HEK293 (cell line): ENCODE measurements around the gene CADPS.

Experiments
- CTCF ChIA-PET: fragments of 350-600 bp; formaldehyde crosslinking; extraction: SDS; loops from one replicate; lab custom pipeline; 2021; ENCODE audit warnings: antibody characterized with exemption; lab: Yijun Ruan, JAX
- POLR2A ChIA-PET: fragments of 300-600 bp; formaldehyde crosslinking; extraction: SDS; loops from one replicate; lab custom pipeline; 2020; ENCODE audit warnings: antibody characterized with exemption, inconsistent platforms; lab: Yijun Ruan, JAX
- H3K27ac ChIP-seq: fragments of 200-500 bp; sonication (Bioruptor generic); 2 replicates; pipeline ENCODE4 v1.5.1; 2014; ENCODE audit warnings: low read depth, low read length, control low read depth, inconsistent platforms; ENCODE audit errors: extremely low read depth
- H3K36me3 ChIP-seq, 2 experiments: fragments of 200-500 bp in 1 of 2; sonication (Bioruptor generic) in 1 of 2; 1 replicate in 1 of 2; 2 replicates in 1 of 2; pipeline ENCODE4 v1.5.1; 2014 to 2017; ENCODE audit warnings: inconsistent platforms in 2 of 2, low read length in 2 of 2; ENCODE audit not compliant: control insufficient read depth in 2 of 2, insufficient read depth in 1 of 2
- H3K4me1 ChIP-seq: fragments of 200-500 bp; sonication (Bioruptor generic); 2 replicates; pipeline ENCODE4 v1.5.1; 2014; ENCODE audit warnings: mild to moderate bottlenecking, low read length, inconsistent platforms; ENCODE audit not compliant: control insufficient read depth, insufficient read depth
- H3K4me3 ChIP-seq: 2 replicates; pipeline ENCODE4 v1.5.1; 2011; ENCODE audit warnings: low read depth, mild to moderate bottlenecking, control low read depth, low read length, moderate library complexity
- H3K9me3 ChIP-seq: fragments of 200-500 bp; sonication (Bioruptor generic); 2 replicates; pipeline ENCODE4 v1.5.1; 2014; ENCODE audit warnings: low read depth, low read length, inconsistent platforms; ENCODE audit not compliant: control insufficient read depth, insufficient read depth
- ATF2 ChIP-seq: fragments of 450-650 bp; formaldehyde crosslinking; IDR thresholded peaks from 2 replicates; pipeline ENCODE4 v1.5.1; 2016; ENCODE audit warnings: missing biosample characterization, missing genetic modification characterization, low read depth
- KLF1 ChIP-seq: fragments of 450-650 bp; formaldehyde crosslinking; IDR thresholded peaks from 2 replicates; pipeline ENCODE4 v1.5.1; 2016; ENCODE audit warnings: missing biosample characterization, missing genetic modification characterization
- TCF7L2 ChIP-seq: IDR thresholded peaks from 2 replicates; pipeline ENCODE4 v1.6.1; 2011; ENCODE audit warnings: low read depth, mild to moderate bottlenecking, inconsistent platforms, low read length, moderate library complexity, borderline replicate concordance
- ZBTB1 ChIP-seq: fragments of 450-650 bp; formaldehyde crosslinking; IDR thresholded peaks from 2 replicates; pipeline ENCODE4 v1.5.1; 2016; ENCODE audit warnings: missing biosample characterization, missing genetic modification characterization
- ZBTB26 ChIP-seq: fragments of 450-650 bp; formaldehyde crosslinking; optimal IDR thresholded peaks from 2 replicates; pipeline ENCODE3; 2016; ENCODE audit warnings: missing biosample characterization, mild to moderate bottlenecking, missing genetic modification characterization
- ZFP3 ChIP-seq: fragments of 450-650 bp; formaldehyde crosslinking; IDR thresholded peaks from 2 replicates; pipeline ENCODE4 v1.5.1; 2016; ENCODE audit warnings: low read depth, missing biosample characterization, missing genetic modification characterization
- ZFP41 ChIP-seq: fragments of 450-650 bp; formaldehyde crosslinking; IDR thresholded peaks from 2 replicates; pipeline ENCODE4 v1.5.1; 2016; ENCODE audit warnings: missing biosample characterization, missing genetic modification characterization, borderline replicate concordance
- ZNF214 ChIP-seq: fragments of 450-650 bp; formaldehyde crosslinking; IDR thresholded peaks from 2 replicates; pipeline ENCODE4 v1.5.1; 2017; ENCODE audit warnings: missing biosample characterization, mild to moderate bottlenecking, missing genetic modification characterization, borderline replicate concordance
- ZNF292 ChIP-seq: fragments of 450-650 bp; formaldehyde crosslinking; IDR thresholded peaks from 2 replicates; pipeline ENCODE4 v1.5.1; 2016; ENCODE audit warnings: low read depth, missing biosample characterization, missing genetic modification characterization, borderline replicate concordance
- ZNF350 ChIP-seq: fragments of 450-650 bp; formaldehyde crosslinking; IDR thresholded peaks from 2 replicates; pipeline ENCODE4 v1.5.0; 2017; ENCODE audit warnings: missing biosample characterization, mild to moderate bottlenecking, missing genetic modification characterization
- ZNF404 ChIP-seq: fragments of 450-650 bp; formaldehyde crosslinking; IDR thresholded peaks from 2 replicates; pipeline ENCODE4 v1.5.1; 2017; ENCODE audit warnings: missing biosample characterization, missing genetic modification characterization
- ZNF449 ChIP-seq: fragments of 450-650 bp; formaldehyde crosslinking; IDR thresholded peaks from 2 replicates; pipeline ENCODE4 v1.5.1; 2017; ENCODE audit warnings: missing biosample characterization, mild to moderate bottlenecking, missing genetic modification characterization, moderate library complexity
- ZNF555 ChIP-seq: fragments of 450-650 bp; formaldehyde crosslinking; conservative IDR thresholded peaks from 2 replicates; pipeline ENCODE4 v1.5.1; 2017; ENCODE audit warnings: missing biosample characterization, mild to moderate bottlenecking, missing genetic modification characterization, inconsistent platforms
- ZNF623 ChIP-seq: fragments of 450-650 bp; formaldehyde crosslinking; IDR thresholded peaks from 2 replicates; pipeline ENCODE4 v1.5.1; 2016; ENCODE audit warnings: missing biosample characterization, missing genetic modification characterization
- ZNF776 ChIP-seq: fragments of 450-650 bp; formaldehyde crosslinking; IDR thresholded peaks from 2 replicates; pipeline ENCODE4 v1.5.0; 2017; ENCODE audit warnings: missing biosample characterization, missing genetic modification characterization, borderline replicate concordance
- ZNF791 ChIP-seq: fragments of 450-650 bp; formaldehyde crosslinking; IDR thresholded peaks from 2 replicates; pipeline ENCODE4 v1.5.1; 2016; ENCODE audit warnings: missing biosample characterization, missing genetic modification characterization
- TF ChIP-seq, protein P1 (sequence below): fragments of 450-650 bp; formaldehyde crosslinking; IDR thresholded peaks from 2 replicates; pipeline ENCODE4 v1.5.1; 2016; ENCODE audit warnings: missing biosample characterization, missing genetic modification characterization

The CADPS gene

DNA sequence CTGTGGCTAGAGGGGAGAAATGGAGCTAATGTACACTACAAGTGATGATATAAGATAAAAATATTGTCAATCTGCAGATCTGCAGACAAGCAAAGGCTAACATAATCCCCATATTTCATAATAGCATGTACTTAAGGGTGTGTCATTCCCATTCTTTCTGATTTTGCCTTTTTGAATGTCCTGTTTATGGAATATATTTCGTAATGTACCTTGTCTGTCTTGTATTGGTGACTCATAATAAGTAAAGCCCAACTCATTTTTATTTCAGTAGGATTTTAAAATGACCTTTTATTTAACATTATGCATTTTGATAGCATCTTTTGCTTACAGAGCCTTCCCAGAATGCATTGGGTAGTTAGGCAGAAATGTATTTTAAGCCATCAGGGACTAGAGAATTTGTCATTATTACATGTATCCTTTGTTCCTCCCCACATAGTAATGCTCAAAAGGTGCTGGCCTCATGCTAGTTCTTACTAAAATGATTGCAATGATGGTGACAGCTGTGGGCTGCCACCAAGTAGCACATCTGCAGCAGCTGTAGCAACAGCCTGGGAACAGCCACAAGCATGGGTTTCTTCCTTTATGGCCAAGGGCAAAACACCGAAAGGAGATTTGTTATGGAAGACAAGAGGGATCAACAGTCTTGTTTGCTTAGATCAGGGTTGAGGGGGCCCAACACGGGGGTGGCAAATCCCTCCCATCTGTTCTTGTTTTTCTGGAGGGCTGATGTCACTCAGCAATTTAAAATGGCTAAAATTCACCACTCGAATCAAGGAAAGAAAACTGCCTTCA, 188.5 kb downstream of the CADPS start:
- Histone ChIP-seq H3K4me3 (no peak overlapping the region), H3K9me3 (no peaks in the 10 kb centered on the region), H3K4me1 (no peaks in the 10 kb centered on the region), H3K27ac (no peak overlapping the region), H3K36me3 (no peaks in the 10 kb centered on the region)
- ChIA-PET POLR2A (no interaction called here), CTCF (interaction anchor here (1.3 kb wide), 1 partner anchor 21 kb away, joined by 5 read pairs; no protein-coding TSS in a partner anchor)
- TF ChIP-seq ATF2 (no peak), ZNF449 (tag by site-specific recombination) (peak; percentile 38; the same call in 1 of the 2 replicates)

DNA sequence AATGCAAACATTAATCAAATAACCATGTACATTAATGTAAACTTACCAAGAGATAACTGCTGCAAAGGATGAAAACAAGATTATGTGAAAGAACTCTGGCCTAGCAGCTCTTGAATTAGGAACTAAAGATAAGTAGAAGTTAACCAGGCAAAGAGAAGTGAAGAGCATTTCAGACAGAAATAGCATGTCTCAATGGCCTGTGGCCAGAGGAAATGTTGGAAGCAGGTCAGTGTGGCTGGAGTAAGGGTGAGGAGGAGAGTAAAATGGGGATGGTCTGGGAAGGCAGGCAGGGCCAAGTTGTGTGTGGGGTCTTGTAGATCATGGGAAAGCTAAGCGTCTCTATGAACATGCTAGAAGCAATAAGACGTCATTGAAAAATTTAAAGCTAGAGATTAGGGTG, 192.4 kb downstream of the CADPS start:
- no peaks in the 10 kb centered on the region for H3K9me3 ChIP-seq
- H3K4me1 ChIP-seq = no peaks in the 10 kb centered on the region
- no peak overlapping the region for H3K4me3 ChIP-seq
- no peak overlapping the region for H3K27ac ChIP-seq
- ChIA-PET POLR2A (no interaction called here), CTCF (no interaction called here)
- no peak for TF ChIP-seq ZNF214 (tag by site-specific recombination)
- 0 out of 2 replicates have a peak, but pooled peaks have one; percentile 16 for TF ChIP-seq ZNF623 (tag by site-specific recombination)
- H3K36me3 ChIP-seq = no peaks in the 10 kb centered on the region

GRCh38 chr3:62679988-62680387, 195.2 kb downstream of the CADPS start:
- Histone ChIP-seq H3K4me1 (no peaks in the 10 kb centered on the region), H3K9me3 (no peaks in the 10 kb centered on the region), H3K27ac (no peak overlapping the region), H3K36me3 (no peaks in the 10 kb centered on the region), H3K4me3 (no peak overlapping the region)
- TF ChIP-seq ZBTB26 (tag by site-specific recombination) (no peak), ZFP3 (no peak), ZNF791 (tag by site-specific recombination) (no peak)
- ChIA-PET POLR2A (no interaction called here), CTCF (no interaction called here)

GRCh38 chr3:62678841-62679240, 196.4 kb downstream of the CADPS start:
- ChIA-PET POLR2A (no interaction called here), CTCF (interaction anchor here (0.5 kb wide), 1 partner anchor 552 kb away, joined by 4 read pairs; no protein-coding TSS in a partner anchor)
- H3K4me1 ChIP-seq = no peaks in the 10 kb centered on the region
- no peaks in the 10 kb centered on the region for H3K36me3 ChIP-seq
- no peak overlapping the region for H3K27ac ChIP-seq
- H3K4me3 ChIP-seq = no peak overlapping the region
- H3K9me3 ChIP-seq = no peaks in the 10 kb centered on the region
- TF ChIP-seq ZBTB1 (tag by site-specific recombination) (no peak), ZNF214 (tag by site-specific recombination) (no peak), KLF1 (tag by site-specific recombination) (no peak), TCF7L2 (no peak), ZNF350 (tag by site-specific recombination) (no peak), ZNF404 (tag by site-specific recombination) (no peak), ZNF292 (tag by site-specific recombination) (no peak), ZFP41 (tag by site-specific recombination) (no peak), ZNF555 (tag by site-specific recombination) (no peak), ZNF776 (no peak)
- TF ChIP-seq, protein P1, sequence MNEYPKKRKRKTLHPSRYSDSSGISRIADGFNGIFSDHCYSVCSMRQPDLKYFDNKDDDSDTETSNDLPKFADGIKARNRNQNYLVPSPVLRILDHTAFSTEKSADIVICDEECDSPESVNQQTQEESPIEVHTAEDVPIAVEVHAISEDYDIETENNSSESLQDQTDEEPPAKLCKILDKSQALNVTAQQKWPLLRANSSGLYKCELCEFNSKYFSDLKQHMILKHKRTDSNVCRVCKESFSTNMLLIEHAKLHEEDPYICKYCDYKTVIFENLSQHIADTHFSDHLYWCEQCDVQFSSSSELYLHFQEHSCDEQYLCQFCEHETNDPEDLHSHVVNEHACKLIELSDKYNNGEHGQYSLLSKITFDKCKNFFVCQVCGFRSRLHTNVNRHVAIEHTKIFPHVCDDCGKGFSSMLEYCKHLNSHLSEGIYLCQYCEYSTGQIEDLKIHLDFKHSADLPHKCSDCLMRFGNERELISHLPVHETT (tag by site-specific recombination) = no peak
